ENCODE data around the gene FARSA. TPM values are rescaled to one million over a fixed set of nuclear protein-coding genes. Genes with fewer than 3 reads are reported as not detected.

Gene FARSA
- total and polyA plus RNA-seq, 2 of the 13 experiments (the other 11 are each of a cell fraction or from before 2014, with no cell fraction given), result 25.9 to 72.0 TPM

DNA sequence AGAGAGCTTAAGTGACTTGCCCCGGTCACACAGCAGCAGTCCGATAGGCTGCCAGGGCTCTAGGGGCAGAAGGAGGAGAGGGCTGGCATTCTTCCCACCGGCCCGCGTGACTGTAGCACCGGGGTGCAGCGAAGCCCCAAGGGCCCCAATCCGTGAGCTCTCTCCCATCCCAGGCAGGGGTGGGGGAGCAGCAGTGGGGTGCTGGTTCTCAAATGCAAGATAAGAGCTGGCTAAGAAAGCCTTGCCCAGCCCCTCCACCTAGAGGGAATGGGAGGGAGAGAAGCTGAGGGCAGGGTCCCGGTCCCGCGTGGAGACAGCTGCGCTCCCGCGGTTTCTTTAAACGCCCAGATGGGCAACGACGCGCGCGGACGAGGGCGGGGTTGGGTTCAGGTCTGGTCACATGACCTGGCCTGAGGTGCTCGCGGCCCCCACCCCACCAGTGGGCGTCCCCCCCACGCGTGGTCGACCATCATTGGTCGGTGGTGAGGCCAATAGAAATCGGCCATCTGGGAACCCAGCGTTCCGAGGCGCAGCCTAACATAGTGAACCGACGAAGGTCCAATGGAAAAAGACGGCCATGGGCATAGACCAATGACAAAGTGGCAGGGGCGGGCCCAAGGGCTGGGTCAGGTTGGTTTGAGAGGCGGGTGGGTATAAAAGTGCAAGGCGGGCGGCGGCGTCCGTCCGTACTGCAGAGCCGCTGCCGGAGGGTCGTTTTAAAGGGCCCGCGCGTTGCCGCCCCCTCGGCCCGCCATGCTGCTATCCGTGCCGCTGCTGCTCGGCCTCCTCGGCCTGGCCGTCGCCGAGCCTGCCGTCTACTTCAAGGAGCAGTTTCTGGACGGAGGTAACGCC lies 4.6 kb upstream of the FARSA start, which contains the start of gene CALR (continued):
- TF ChIP-seq RFXANK (CRISPR knock-in tag; IDR thresholded peaks at IDR 0.05) (peak; percentile 74; the same call in 1 of the 2 replicates), ZNF407 (CRISPR knock-in tag; IDR thresholded peaks at IDR 0.05; ENCODE audit: not compliant biosample characterization) (peak; percentile 70), ZFP82 (CRISPR knock-in tag; IDR thresholded peaks at IDR 0.05; ENCODE audit: borderline replicate concordance) (0 out of 2 replicates have a peak, but pooled peaks have one; percentile 57), AHR (CRISPR knock-in tag; IDR thresholded peaks at IDR 0.05) (peak; percentile 58), HNRNPK (IDR thresholded peaks at IDR 0.05; ENCODE audit: low read depth, low read length, poor library complexity, severe bottlenecking) (no peak), HNRNPLL (IDR thresholded peaks at IDR 0.05; ENCODE audit: low read depth, low read length, poor library complexity, severe bottlenecking) (peak; percentile 29), ZNF496 (CRISPR knock-in tag; IDR thresholded peaks at IDR 0.05; ENCODE audit: insufficient replicate concordance) (no peak), KDM3A (CRISPR knock-in tag; IDR thresholded peaks at IDR 0.05; ENCODE audit: low read depth) (0 out of 2 replicates have a peak, but pooled peaks have one; percentile 7), IRF2 (CRISPR knock-in tag; IDR thresholded peaks at IDR 0.05) (peak; percentile 89), ZSCAN9 (CRISPR knock-in tag; IDR thresholded peaks at IDR 0.05; ENCODE audit: borderline replicate concordance) (peak; percentile 54; the same call in 1 of the 2 replicates), BCL3 (CRISPR knock-in tag; IDR thresholded peaks at IDR 0.05) (peak; percentile 61; the same call in 1 of the 2 replicates), DMAP1 (CRISPR knock-in tag; IDR thresholded peaks at IDR 0.05) (peak; percentile 95), CREM (IDR thresholded peaks at IDR 0.05) (peak; percentile 82), CREM (CRISPR knock-in tag; IDR thresholded peaks at IDR 0.05) (no peak), HDAC2 (CRISPR knock-in tag; IDR thresholded peaks at IDR 0.05) (peak; percentile 62; the same call in 1 of the 2 replicates)
- TF ChIP-seq, protein P1, sequence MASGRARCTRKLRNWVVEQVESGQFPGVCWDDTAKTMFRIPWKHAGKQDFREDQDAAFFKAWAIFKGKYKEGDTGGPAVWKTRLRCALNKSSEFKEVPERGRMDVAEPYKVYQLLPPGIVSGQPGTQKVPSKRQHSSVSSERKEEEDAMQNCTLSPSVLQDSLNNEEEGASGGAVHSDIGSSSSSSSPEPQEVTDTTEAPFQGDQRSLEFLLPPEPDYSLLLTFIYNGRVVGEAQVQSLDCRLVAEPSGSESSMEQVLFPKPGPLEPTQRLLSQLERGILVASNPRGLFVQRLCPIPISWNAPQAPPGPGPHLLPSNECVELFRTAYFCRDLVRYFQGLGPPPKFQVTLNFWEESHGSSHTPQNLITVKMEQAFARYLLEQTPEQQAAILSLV (CRISPR knock-in tag; IDR thresholded peaks at IDR 0.05; ENCODE audit: borderline replicate concordance), result no peak; the same call in 1 of the 2 replicates
- TF ChIP-seq, protein P2, sequence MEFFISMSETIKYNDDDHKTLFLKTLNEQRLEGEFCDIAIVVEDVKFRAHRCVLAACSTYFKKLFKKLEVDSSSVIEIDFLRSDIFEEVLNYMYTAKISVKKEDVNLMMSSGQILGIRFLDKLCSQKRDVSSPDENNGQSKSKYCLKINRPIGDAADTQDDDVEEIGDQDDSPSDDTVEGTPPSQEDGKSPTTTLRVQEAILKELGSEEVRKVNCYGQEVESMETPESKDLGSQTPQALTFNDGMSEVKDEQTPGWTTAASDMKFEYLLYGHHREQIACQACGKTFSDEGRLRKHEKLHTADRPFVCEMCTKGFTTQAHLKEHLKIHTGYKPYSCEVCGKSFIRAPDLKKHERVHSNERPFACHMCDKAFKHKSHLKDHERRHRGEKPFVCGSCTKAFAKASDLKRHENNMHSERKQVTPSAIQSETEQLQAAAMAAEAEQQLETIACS (CRISPR knock-in tag; IDR thresholded peaks at IDR 0.05), result 0 out of 2 replicates have a peak, but pooled peaks have one; percentile 40

Data from HepG2 (cell line).